GM23338 (cell line): ENCODE measurements around the gene SLC17A5. TPM values are rescaled to one million over a fixed set of nuclear protein-coding genes. Genes with fewer than 3 reads are reported as not detected.

ENCODE experiments used
- ATAC-seq: fragments of 200-7000 bp; cut with Tn5 transposase; 3 replicates; pipeline ENCODE4 v1.9.1; 2020
- DNase-seq: peaks from one replicate; pipeline ENCODE4 v3.0.0-alpha.2; 2015; ENCODE audit warnings: low spot score
- H2AFZ ChIP-seq: fragments of 200-600 bp; sonication (generic); 2 replicates; pipeline ENCODE4 v1.8.0; 2016; ENCODE audit warnings: antibody characterized with exemption, mild to moderate bottlenecking, moderate library complexity
- H3F3A ChIP-seq: fragments of 200-600 bp; sonication (generic); replicated peaks from 2 replicates; pipeline ENCODE4 v1.8.0; 2017; ENCODE audit warnings: antibody characterized with exemption, mixed run types, low read depth
- H3K27ac ChIP-seq: fragments of 200-600 bp; sonication (generic); 2 replicates; pipeline ENCODE4 v1.6.1; 2016; ENCODE audit warnings: low read depth
- H3K27me3 ChIP-seq: fragments of 200-600 bp; sonication (generic); 2 replicates; pipeline ENCODE4 v1.8.0; 2016; ENCODE audit warnings: mild to moderate bottlenecking, mixed run types, moderate library complexity; ENCODE audit not compliant: insufficient read depth
- H3K36me3 ChIP-seq: fragments of 200-600 bp; sonication (generic); 2 replicates; pipeline ENCODE4 v1.8.0; 2016; ENCODE audit warnings: mild to moderate bottlenecking; ENCODE audit not compliant: insufficient read depth
- H3K4me1 ChIP-seq: fragments of 200-600 bp; sonication (generic); 2 replicates; pipeline ENCODE4 v1.8.0; 2016; ENCODE audit warnings: mild to moderate bottlenecking, moderate library complexity; ENCODE audit not compliant: insufficient read depth
- H3K4me2 ChIP-seq: fragments of 200-600 bp; sonication (generic); 2 replicates; pipeline ENCODE4 v1.7.1; 2017; ENCODE audit warnings: mixed run types
- H3K4me3 ChIP-seq: fragments of 200-600 bp; sonication (generic); 2 replicates; pipeline ENCODE4 v1.6.1; 2016; ENCODE audit warnings: mixed run types
- H3K79me2 ChIP-seq: fragments of 200-600 bp; sonication (generic); replicated peaks from 2 replicates; pipeline ENCODE4 v1.8.0; 2017; ENCODE audit warnings: mild to moderate bottlenecking; ENCODE audit not compliant: insufficient read depth
- H3K9me2 ChIP-seq: fragments of 200-600 bp; sonication (generic); 2 replicates; pipeline ENCODE4 v1.8.0; 2017; ENCODE audit not compliant: insufficient read depth
- H4K20me1 ChIP-seq: fragments of 200-600 bp; sonication (generic); replicated peaks from 2 replicates; pipeline ENCODE4 v1.8.0; 2017; ENCODE audit warnings: mild to moderate bottlenecking; ENCODE audit not compliant: insufficient read depth
- H3K27ac Mint-ChIP-seq: 2 replicates; pipeline ENCODE4 v1.8.0; 2020; ENCODE audit warnings: inconsistent platforms, mild to moderate bottlenecking, moderate library complexity, mixed read lengths
- H3K27me3 Mint-ChIP-seq: 3 replicates; pipeline ENCODE4 v1.8.0; 2022; ENCODE audit warnings: low read depth, mild to moderate bottlenecking, moderate library complexity, mixed read lengths, inconsistent platforms; ENCODE audit not compliant: insufficient read depth, poor library complexity
- H3K36me3 Mint-ChIP-seq: 3 replicates; pipeline ENCODE4 v1.8.0; 2021; ENCODE audit warnings: low read depth, mild to moderate bottlenecking, inconsistent platforms, moderate library complexity, mixed read lengths
- H3K4me1 Mint-ChIP-seq: 3 replicates; pipeline ENCODE4 v1.8.0; 2020; ENCODE audit warnings: mild to moderate bottlenecking, inconsistent platforms, mixed read lengths
- H3K4me3 Mint-ChIP-seq: 3 replicates; pipeline ENCODE4 v1.8.0; 2021; ENCODE audit warnings: moderate library complexity, mild to moderate bottlenecking, inconsistent platforms, mixed read lengths
- H3K9me3 Mint-ChIP-seq: 3 replicates; pipeline ENCODE4 v1.8.0; 2020; ENCODE audit warnings: moderate library complexity, mild to moderate bottlenecking, inconsistent platforms, mixed read lengths
- CREB1 ChIP-seq: fragments of 250-450 bp; sonication (Bioruptor Pico); IDR thresholded peaks from 2 replicates; pipeline ENCODE4 v1.5.0; 2020; ENCODE audit warnings: low read depth, mild to moderate bottlenecking, moderate library complexity
- CTCF ChIP-seq, 2 experiments: fragments of 200-600 bp in 1 of 2; sonication (generic) in 1 of 2; conservative IDR thresholded peaks; 2 replicates each; pipeline versions ENCODE4 v1.5.1 to v1.6.1; 2016 to 2017; ENCODE audit warnings: antibody characterized with exemption in 2 of 2, low read depth in 2 of 2, mild to moderate bottlenecking in 2 of 2, moderate library complexity in 1 of 2
- ETS1 ChIP-seq: IDR thresholded peaks from 2 replicates; pipeline ENCODE4 v1.6.1; 2016; ENCODE audit warnings: antibody characterized with exemption
- EZH2 ChIP-seq: fragments of 200-600 bp; sonication (generic); IDR thresholded peaks from one replicate; pipeline ENCODE4 v1.8.0; 2017; ENCODE audit warnings: antibody characterized with exemption, mild to moderate bottlenecking, low read depth; ENCODE audit not compliant: unreplicated experiment
- EZH2phosphoT487 ChIP-seq: fragments of 200-600 bp; sonication (generic); IDR thresholded peaks from one replicate; pipeline ENCODE4 v1.8.1; 2018; ENCODE audit warnings: antibody characterized with exemption; ENCODE audit not compliant: unreplicated experiment
- JUNB ChIP-seq: IDR thresholded peaks from one replicate; pipeline ENCODE4 v1.6.1; 2016; ENCODE audit warnings: antibody characterized with exemption; ENCODE audit not compliant: unreplicated experiment
- NANOG ChIP-seq: IDR thresholded peaks from 2 replicates; pipeline ENCODE4 v1.6.1; 2016; ENCODE audit warnings: antibody characterized with exemption, borderline replicate concordance
- POLR2AphosphoS5 ChIP-seq: IDR thresholded peaks from 2 replicates; pipeline ENCODE4 v1.6.1; 2016; ENCODE audit warnings: antibody characterized with exemption, low read depth
- REST ChIP-seq: IDR thresholded peaks from one replicate; pipeline ENCODE4 v1.6.1; 2018; ENCODE audit warnings: antibody characterized with exemption; ENCODE audit not compliant: unreplicated experiment
- STAT1 ChIP-seq: IDR thresholded peaks from one replicate; pipeline ENCODE4 v1.6.1; 2016; ENCODE audit warnings: antibody characterized with exemption; ENCODE audit not compliant: unreplicated experiment
- ZNF114 ChIP-seq: fragments of 250-450 bp; sonication (Bioruptor Pico); IDR thresholded peaks from 2 replicates; pipeline ENCODE4 v1.5.0; 2020; ENCODE audit warnings: mild to moderate bottlenecking, moderate library complexity
- ZNF331 ChIP-seq: fragments of 250-450 bp; sonication (Bioruptor Pico); IDR thresholded peaks from 2 replicates; pipeline ENCODE4 v1.5.0; 2020; ENCODE audit warnings: low read depth, mild to moderate bottlenecking, moderate library complexity
- ZNF462 ChIP-seq: fragments of 250-450 bp; sonication (Bioruptor Pico); IDR thresholded peaks from 2 replicates; pipeline ENCODE4 v1.5.0; 2020; ENCODE audit warnings: mild to moderate bottlenecking, moderate library complexity
- polyA plus RNA-seq: library from polyadenylated mRNA; unstranded; fragments of >200 nt; fragmentation: Nextera tagmentation; extraction: Ambion mirVana; gene quantifications from 2 replicates; pipeline ENCODE4 v1.2.1, GENCODE V29; 2016
- total RNA-seq: library from RNA; depleted of rRNA; stranded (reverse); fragments of >200 nt; shearing (Covaris generic); gene quantifications from 2 replicates; pipeline ENCODE4 v1.2.3, GENCODE V29; 2014

Gene SLC17A5
- total and polyA plus RNA-seq, 2 experiments from 2014 or later: 9.2 to 17.7 TPM

GRCh38 chr6:73649783-73650182 lies 4.0 kb downstream of the SLC17A5 start:
- Histone ChIP-seq H3K79me2 (no peaks in the 10 kb centered on the region), H3K4me2 (no peak overlapping the region), H3F3A (peaks cover 4% of the 10 kb centered on the region), H3K4me3 (no peak overlapping the region), H4K20me1 (no peaks in the 10 kb centered on the region), H3K27me3 (no peaks in the 10 kb centered on the region), H3K27ac (no peak overlapping the region), H2AFZ (no peak overlapping the region), H3K9me2 (no peaks in the 10 kb centered on the region), H3K36me3 (no peaks in the 10 kb centered on the region), H3K4me1 (peaks cover 14% of the 10 kb centered on the region)
- no peak overlapping the region for H3K4me3 Mint-ChIP-seq
- DNase-seq: no peak
- no peak for TF ChIP-seq NANOG
- TF ChIP-seq CREB1 (CRISPR knock-in tag): no peak
- no peak for TF ChIP-seq JUNB
- no peak for TF ChIP-seq POLR2AphosphoS5
- TF ChIP-seq ZNF462: no peak
- no peak for TF ChIP-seq REST
- TF ChIP-seq ZNF114 (CRISPR knock-in tag): no peak
- TF ChIP-seq ETS1: no peak
- TF ChIP-seq CTCF (conservative IDR thresholded peaks at IDR 0.05; ENCODE audit: low read depth in 2 of 2): no peak
- no peak for TF ChIP-seq STAT1
- TF ChIP-seq EZH2phosphoT487: no peak
- no peak for TF ChIP-seq EZH2
- no peak for TF ChIP-seq ZNF331
- H3K36me3 Mint-ChIP-seq: peaks cover 7% of the 10 kb centered on the region
- H3K9me3 Mint-ChIP-seq: no peaks in the 10 kb centered on the region
- peaks cover 2% of the 10 kb centered on the region for H3K27me3 Mint-ChIP-seq
- no peak for ATAC-seq
- peaks cover 17% of the 10 kb centered on the region for H3K4me1 Mint-ChIP-seq
- no peak overlapping the region; the same call in 1 of the 2 replicates for H3K27ac Mint-ChIP-seq
